Measurements from ENCODE around the gene RPL7A. TPM values are rescaled to one million over a fixed set of nuclear protein-coding genes. Genes with fewer than 3 reads are reported as not detected.

The RPL7A gene
- total and polyA plus RNA-seq, 2 of the 13 experiments (the other 11 are each of a cell fraction or from before 2014, with no cell fraction given) = 2,401 to 2,938 TPM

- intact Hi-C loops (cut with micrococcal nuclease; ENCODE audit: unreplicated experiment) (no loop called here), in situ Hi-C loops (cut with HindIII; ENCODE audit: extremely low pct_ligation_motif_present, low pct_unique_long_range_greater_than_20kb) (no loop called here)
- ATAC-seq (peak; percentile 90), FAIRE-seq (peak; percentile 26), DNase-seq (ENCODE audit: low spot score) (peak; percentile 78)
- POLR2A ChIA-PET = interaction anchor here (1.6 kb wide), 1 partner anchor 12 kb away, joined by 7 read pairs; the partner anchor contains the start of genes MED22 and RPL7A
- Histone ChIP-seq H4K20me1 (ENCODE audit: insufficient read depth, low read length) (0 out of 2 replicates have a peak, but pooled peaks cover 5% of the 10 kb centered on the region), H3K27ac (ENCODE audit: extremely low read length, insufficient read depth, low read length) (peak within 1 kb of the TSS; percentile 70), H3K9ac (ENCODE audit: insufficient read depth, low read depth, low read length) (peak within 1 kb of the TSS; percentile 91), H3K27me3 (ENCODE audit: control insufficient read depth in 1 of 2, insufficient read depth in 2 of 2, low read length in 2 of 2) (no peaks in the 10 kb centered on the region; a peak in 1 of 5 replicates), H3K9me3 (ENCODE audit: low read length) (no peaks in the 10 kb centered on the region), H2AFZ (ENCODE audit: low read length) (no peak within 1 kb of the TSS), H3K4me1 (ENCODE audit: insufficient read depth, low read length) (peaks cover 22% of the 10 kb centered on the region), H3K79me2 (ENCODE audit: insufficient read depth, low read length) (peaks cover 26% of the 10 kb centered on the region), H3K4me3 (replicated peaks in 1 of 3; ENCODE audit: insufficient read depth in 1 of 3, low read depth in 2 of 3, low read length in 3 of 3) (peak within 1 kb of the TSS; percentile 82 to 91 (median 84)), H3K36me3 (replicated peaks in 1 of 2; ENCODE audit: control insufficient read depth in 1 of 2, insufficient read depth in 2 of 2, low read length in 2 of 2) (peaks cover 21 to 49% of the 10 kb centered on the region in 2 experiments; a peak in 4 of 5 replicates), H3K4me2 (ENCODE audit: low read depth, low read length) (peak within 1 kb of the TSS; percentile 85)
- BruUV-seq (replicated peaks) = TSS peak; percentile 89
- CTCF ChIA-PET (ENCODE audit: low intra/inter-chr PET ratio, low total read pairs) = no interaction called here
- WGBS (ENCODE audit: low lambda C conversion rate) = 25% methylated on average over 26 of the region's 70 CpGs
- TF ChIP-seq TCF7 (IDR thresholded peaks at IDR 0.05; ENCODE audit: low read depth) (no peak), ZNF891 (CRISPR knock-in tag; IDR thresholded peaks at IDR 0.05) (no peak), E2F5 (CRISPR knock-in tag; conservative IDR thresholded peaks at IDR 0.05) (no peak), SATB2 (CRISPR knock-in tag; IDR thresholded peaks at IDR 0.05) (no peak; the same call in 1 of the 2 replicates), ZNF17 (CRISPR knock-in tag; IDR thresholded peaks at IDR 0.05) (0 out of 2 replicates have a peak, but pooled peaks have one; percentile 24), ZNF589 (CRISPR knock-in tag; conservative IDR thresholded peaks at IDR 0.05) (peak; percentile 95), NFE2L1 (CRISPR knock-in tag; IDR thresholded peaks at IDR 0.05; ENCODE audit: borderline replicate concordance) (0 out of 2 replicates have a peak, but pooled peaks have one; percentile 70), KLF16 (CRISPR knock-in tag; IDR thresholded peaks at IDR 0.05) (peak; percentile 14 to 97; a peak in 2 of 4 replicates), AGO1 (IDR thresholded peaks at IDR 0.05; ENCODE audit: low read depth, low read length, poor library complexity, severe bottlenecking) (peak; percentile 95), CBX5 (CRISPR knock-in tag; IDR thresholded peaks at IDR 0.05; ENCODE audit: borderline replicate concordance) (peak; percentile 86), CC2D1A (CRISPR knock-in tag; IDR thresholded peaks at IDR 0.05) (no peak), GPBP1L1 (CRISPR knock-in tag; IDR thresholded peaks at IDR 0.05) (no peak), SIN3B (IDR thresholded peaks at IDR 0.05; ENCODE audit: low read length) (peak; percentile 72; the same call in 1 of the 2 replicates), MEIS2 (CRISPR knock-in tag; IDR thresholded peaks at IDR 0.05) (peak; percentile 72; the same call in 1 of the 2 replicates)
- TF ChIP-seq, protein P1, sequence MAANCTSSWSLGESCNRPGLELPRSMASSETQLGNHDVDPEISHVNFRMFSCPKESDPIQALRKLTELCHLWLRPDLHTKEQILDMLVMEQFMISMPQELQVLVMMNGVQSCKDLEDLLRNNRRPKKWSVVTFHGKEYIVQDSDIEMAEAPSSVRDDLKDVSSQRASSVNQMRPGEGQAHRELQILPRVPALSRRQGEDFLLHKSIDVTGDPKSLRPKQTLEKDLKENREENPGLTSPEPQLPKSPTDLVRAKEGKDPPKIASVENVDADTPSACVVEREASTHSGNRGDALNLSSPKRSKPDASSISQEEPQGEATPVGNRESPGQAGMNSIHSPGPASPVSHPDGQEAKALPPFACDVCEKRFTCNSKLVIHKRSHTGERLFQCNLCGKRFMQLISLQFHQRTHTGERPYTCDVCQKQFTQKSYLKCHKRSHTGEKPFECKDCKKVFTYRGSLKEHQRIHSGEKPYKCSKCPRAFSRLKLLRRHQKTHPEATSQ (CRISPR knock-in tag; IDR thresholded peaks at IDR 0.05; ENCODE audit: borderline replicate concordance) = peak; percentile 80; the same call in 1 of the 2 replicates
- TF ChIP-seq, protein P2, sequence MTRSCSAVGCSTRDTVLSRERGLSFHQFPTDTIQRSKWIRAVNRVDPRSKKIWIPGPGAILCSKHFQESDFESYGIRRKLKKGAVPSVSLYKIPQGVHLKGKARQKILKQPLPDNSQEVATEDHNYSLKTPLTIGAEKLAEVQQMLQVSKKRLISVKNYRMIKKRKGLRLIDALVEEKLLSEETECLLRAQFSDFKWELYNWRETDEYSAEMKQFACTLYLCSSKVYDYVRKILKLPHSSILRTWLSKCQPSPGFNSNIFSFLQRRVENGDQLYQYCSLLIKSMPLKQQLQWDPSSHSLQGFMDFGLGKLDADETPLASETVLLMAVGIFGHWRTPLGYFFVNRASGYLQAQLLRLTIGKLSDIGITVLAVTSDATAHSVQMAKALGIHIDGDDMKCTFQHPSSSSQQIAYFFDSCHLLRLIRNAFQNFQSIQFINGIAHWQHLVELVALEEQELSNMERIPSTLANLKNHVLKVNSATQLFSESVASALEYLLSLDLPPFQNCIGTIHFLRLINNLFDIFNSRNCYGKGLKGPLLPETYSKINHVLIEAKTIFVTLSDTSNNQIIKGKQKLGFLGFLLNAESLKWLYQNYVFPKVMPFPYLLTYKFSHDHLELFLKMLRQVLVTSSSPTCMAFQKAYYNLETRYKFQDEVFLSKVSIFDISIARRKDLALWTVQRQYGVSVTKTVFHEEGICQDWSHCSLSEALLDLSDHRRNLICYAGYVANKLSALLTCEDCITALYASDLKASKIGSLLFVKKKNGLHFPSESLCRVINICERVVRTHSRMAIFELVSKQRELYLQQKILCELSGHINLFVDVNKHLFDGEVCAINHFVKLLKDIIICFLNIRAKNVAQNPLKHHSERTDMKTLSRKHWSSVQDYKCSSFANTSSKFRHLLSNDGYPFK (CRISPR knock-in tag; IDR thresholded peaks at IDR 0.05; ENCODE audit: borderline replicate concordance) = peak; percentile 92
Measured at GRCh38 chr9:133335924-133336811, 11.8 kb upstream of the RPL7A start, which contains the start of gene SURF6. TSS of gene SURF6 (minus strand) at chr9:133336188. CDS start at chr9:133336132, 56 bp downstream.

Measured in HepG2 (cell line).